Measurements from ENCODE around the gene DNAJC9.
A peak's percentile ranks its signal among the peaks of the same experiment; 100 is the strongest.

DNAJC9 gene

DNA sequence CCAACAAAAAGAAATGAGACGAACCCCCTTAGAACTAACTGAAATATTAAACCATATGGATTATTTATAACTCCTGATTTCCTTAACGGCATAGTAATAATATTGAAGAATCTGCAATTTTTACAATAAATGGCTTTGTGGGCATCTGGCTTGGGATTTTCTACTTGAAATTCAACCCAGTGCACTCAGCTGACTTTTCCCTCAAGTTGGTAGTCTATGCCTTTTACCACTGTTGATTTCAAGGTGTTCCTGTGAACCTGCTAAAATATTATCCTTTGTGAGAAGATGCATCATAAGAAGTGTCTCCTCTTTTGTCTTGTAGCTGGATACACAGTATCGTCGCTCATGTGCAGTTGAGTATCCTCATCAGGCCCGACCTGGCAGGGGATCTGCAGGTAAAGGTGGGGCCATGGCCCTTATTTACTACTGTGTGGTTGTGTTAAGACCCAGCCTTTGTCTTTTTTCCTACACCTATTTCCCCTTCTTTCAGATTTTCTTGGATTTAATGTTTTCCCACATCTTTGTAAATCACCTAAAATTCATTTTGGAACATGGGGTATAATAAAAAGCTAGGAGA is 8.0 kb downstream of the DNAJC9 start:
- no peak for DNase-seq

DNA sequence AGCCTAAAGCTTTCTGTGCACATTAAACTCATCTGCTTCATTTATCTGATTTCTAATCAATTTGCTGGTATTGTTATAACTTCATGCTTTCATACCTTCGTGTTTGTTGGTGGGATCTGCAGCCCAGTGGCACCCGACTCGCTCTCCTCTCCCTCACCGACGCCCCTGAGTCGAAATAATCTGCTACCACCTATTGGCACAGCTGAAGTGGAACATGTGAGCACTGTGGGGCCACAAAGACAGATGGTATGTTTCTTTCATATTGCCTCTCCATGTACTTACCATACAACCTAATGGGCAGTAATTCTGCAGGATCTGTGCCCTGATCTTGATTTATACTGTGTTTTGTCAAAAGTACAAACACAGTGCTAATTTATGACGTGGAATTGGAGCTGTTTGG is 12.4 kb downstream of the DNAJC9 start:
- DNase-seq = no peak

DNA sequence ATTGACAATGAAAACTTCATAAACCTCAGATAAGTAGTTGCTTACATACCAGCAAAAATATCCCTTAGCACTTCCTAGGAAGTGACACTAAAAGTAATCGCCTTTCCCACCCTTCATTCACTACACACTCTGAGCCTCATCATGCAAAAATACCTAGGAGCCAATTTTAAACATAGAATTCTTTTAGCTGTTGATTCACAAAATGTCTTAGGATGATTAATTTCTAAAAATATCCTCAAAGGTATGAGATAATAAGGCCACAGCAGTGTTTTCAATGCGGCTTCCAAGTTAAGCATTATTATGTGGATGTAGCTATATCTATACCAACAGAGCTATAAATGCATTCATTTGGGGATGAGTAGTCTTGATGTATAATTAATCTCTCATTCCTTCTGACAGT is 13.2 kb downstream of the DNAJC9 start:
- DNase-seq = no peak

DNA sequence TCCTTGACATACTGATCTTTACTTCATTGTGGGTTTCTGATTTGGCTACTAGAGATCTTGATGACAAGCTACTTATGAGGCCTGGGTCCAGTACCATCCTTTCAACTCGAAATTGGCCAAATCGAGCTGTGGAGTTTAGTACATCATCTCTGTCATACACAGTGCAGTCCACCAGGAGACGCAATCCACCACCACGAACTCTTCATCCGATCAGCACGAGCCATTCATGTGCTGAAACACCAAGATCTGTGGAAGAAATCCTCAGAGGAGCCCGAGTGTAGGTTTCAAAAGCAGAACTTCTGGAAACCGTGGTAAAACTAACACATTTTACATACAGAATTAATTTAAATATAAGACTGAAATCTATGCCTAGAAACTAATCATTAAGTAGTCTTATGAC is 14.2 kb downstream of the DNAJC9 start:
- peak; percentile 97 to 98 for DNase-seq

GRCh38 chr10:73229567-73229966 is 17.5 kb downstream of the DNAJC9 start:
- peak; percentile 56 to 70 for DNase-seq

DNA sequence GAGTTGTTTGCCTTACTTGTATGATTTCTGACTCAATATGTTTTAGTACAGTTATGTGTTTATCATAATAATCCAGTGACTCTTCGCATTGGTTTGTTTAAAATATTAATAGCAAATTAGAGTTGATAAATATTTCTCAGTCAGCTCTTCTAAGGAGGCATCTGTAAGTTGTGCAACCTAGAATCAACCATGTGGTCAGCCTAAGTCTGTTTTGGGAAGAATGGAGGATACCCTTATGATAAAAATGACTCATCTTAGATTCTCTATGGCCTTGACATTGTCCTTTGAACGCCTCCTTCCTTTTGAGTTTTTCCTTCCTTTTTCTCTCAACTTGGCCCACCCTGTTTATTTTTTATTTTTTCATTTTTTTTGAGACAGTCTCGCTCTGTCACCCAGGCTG is 18.8 kb downstream of the DNAJC9 start:
- DNase-seq = peak in 1 of 2 experiments; percentile 16

GRCh38 chr10:73226663-73227062 is 20.4 kb downstream of the DNAJC9 start:
- no peak for DNase-seq

GRCh38 chr10:73225518-73225917 is 21.5 kb downstream of the DNAJC9 start:
- DNase-seq = no peak

GRCh38 chr10:73220989-73221388 is 26.1 kb downstream of the DNAJC9 start:
- no peak for DNase-seq

DNA sequence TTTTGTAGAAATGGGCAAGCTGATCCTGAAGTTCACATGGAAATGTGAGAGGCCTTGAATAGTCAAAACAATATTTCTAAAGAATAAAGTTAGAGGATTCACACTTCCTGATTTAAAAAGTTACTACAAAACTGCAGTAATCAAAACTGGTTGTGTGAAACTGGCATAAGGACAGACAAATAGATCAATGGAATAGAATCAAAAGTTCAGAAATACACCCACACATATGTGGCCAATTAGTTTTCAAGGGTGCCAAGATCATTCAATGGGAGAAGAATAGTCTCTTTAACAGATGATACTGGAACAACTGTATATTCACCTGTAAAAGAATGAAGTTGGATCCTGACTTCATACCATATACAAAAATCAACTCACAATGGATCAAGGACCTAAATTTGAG is 27.7 kb downstream of the DNAJC9 start:
- DNase-seq = no peak

DNA sequence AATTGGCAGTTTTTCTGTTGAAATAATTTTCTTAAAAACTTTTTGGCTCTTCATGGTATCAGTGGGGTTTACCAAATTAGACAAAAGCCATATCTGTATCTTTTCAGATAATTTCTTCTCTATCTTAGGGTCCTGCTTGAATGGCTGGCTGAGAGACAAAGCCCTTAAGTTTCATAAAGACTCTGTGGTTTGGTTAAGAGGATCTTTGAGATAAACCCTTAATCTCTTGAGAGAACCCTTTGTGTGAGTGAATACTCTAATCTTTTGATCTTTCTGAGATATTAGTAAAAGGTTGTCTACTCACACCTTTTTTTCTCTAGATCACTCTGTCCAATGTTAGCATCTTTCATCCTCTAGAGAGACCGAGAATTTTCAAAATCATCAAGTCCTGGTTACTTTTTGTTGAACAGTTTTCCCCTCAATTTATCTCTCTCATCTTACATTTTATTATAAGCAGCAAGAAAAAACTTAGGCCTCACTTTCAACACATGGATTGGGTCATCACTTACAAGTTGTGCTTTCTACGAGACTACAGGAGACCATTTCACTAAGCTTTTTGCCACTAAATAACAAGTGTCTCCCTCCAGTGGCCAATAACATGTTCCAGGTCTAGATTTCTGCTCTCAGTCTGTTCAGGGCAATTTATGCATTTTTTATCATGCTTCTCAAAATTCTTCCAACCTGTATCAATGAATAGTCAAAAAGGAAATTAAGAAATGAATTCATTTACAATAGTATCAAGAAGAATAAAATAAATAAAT is 28.4 kb downstream of the DNAJC9 start:
- peak; percentile 87 to 94 for DNase-seq

GRCh38 chr10:73217628-73218027 is 29.4 kb downstream of the DNAJC9 start:
- no peak for DNase-seq

DNA sequence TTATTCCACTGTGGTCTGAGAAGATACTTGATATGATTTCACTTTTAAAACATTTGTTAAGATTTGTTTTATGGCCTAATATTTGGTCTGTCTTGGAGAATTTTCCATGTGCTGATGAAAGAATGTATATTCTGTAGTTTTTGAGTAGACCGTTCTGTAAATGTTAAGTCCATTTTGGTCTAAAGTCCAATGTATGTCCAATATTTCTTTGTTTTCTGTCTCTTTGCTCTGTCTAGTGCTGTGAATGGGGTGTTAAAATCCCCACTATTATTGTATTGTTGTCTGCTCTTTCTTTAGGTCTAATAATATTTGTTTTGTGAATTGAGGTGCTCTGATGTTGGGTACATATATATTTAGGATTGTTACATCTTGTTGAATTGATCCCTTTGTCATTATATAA is 31.3 kb downstream of the DNAJC9 start:
- no peak for DNase-seq

DNA sequence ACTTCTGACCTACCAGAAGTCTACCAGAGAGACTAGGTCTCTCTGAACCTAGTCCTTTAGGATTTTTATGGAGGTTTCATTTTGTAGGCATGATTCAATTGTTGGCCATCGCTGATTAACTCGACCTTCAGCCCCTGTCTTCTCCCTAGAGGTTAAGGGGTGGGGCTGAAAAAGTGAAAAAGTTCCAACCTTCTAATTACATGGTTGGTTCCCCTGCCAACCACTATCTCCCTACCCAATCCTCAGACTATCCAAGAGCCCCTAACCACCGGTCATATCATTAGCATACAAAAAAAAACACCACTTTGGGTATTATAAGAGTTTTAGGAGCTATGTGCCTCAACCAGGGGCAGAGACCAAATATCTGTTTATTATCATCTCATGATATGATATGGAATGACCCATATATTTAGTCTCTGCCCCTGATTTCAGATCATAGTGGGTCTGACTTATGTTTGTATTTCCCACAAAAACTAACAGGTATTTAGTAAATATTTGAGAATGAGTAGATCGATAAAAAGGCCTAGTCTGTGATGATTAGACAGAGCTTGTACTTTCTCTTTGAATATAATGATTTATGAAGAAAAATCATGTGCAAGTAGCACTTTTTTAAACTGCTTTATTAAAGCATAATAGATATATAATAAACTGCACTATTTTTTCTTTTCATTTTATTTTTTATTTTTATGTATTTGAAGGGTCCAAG is 35.8 kb downstream of the DNAJC9 start:
- DNase-seq = no peak

- no peak for DNase-seq
Measured at GRCh38 chr10:73210395-73211105, 36.5 kb downstream of the DNAJC9 start.

DNA sequence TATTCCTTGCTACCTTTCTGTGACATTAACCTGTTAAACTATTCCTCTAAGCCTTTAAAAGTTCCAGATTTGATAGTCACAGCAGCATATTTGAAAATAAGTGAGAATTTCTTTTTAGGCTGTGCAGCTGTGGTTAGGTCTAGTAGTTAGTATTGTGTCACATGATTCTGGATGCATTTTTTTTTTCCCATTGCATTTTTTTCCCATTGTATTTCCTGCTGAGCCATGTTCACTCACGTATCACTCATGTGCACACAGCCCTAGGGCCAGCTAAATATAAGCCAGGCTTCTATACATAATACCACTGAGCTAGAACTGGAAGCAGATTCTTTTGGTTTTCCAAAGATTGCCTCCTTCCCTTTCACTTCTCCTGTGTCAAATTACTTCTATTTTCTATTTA is 37.4 kb downstream of the DNAJC9 start:
- no peak for DNase-seq

- no peak for DNase-seq
Measured at GRCh38 chr10:73207883-73208282, 39.2 kb downstream of the DNAJC9 start.

DNA sequence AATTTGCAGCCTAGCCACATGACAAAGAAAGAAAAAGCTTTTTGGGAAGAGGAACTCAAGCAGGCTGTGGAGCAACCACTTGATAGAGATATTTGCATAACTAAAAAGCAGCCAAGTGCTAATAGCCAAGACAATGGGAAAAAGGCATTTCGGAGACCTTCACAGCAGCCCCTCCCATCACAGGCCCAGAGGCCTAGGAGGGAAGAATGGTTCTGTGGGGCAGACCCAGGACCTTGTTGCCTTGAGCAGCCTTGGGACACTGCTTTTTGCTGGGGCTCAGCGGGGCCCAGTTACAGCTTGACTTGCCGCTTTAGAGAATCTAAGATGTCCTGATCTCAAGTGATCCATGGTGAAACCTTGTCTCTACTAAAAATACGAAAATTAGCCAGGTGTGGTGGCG is 40.7 kb downstream of the DNAJC9 start:
- DNase-seq = no peak

DNA sequence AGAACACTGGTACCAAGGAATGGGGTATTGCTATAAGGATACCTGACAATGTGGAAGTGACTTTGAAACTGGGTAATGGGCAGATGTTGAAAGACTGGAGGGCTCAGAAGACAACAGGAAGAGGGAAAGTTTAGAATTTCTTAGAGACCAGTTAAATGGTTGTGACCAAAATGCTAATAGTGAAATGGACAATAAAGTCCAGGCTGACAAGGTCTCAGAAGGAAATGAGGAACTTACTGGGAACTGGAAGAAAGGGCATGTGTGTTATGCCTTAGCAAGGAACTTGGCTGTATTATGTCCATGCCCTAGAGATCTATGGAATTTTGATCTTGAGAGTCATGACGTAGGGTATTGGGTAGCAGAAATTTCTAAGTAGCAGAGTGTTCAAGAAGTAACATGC is 41.2 kb downstream of the DNAJC9 start:
- peak in 1 of 2 experiments; percentile 9 for DNase-seq

DNA sequence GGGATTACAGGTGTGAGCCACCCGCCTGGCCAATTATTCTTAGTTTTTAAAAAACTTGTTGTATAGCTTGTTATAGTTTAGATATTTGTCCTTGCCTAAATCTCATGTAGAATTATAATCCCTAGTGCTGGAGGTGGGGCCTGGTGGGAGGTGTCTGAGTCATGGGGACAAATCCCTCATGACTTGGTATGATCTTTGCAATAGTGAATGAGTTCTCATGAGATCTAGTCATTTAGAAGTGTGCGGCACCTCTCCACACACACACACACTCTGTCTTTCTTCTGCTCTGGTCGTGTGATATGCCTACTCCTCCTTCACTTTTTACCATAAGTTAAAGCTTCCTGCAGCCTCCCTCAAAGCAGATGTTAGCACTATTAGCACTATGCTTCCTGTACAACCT is 42.0 kb downstream of the DNAJC9 start:
- no peak for DNase-seq

Measured in Kasumi-1 (cell line).